HG03457 (cell line): ENCODE measurements around the gene POMP.
"Not testable (repeated sequence)": the region's sequence is repeated elsewhere in the genome, so short reads cannot be mapped to it uniquely, and the experiment has no call there.

ENCODE experiments used
- ATAC-seq: cut with Tn5 transposase; IDR thresholded peaks from one replicate; pipeline ENCODE4 v1.9.1; 2021; ENCODE audit warnings: moderate number of reproducible peaks; ENCODE audit not compliant: unreplicated experiment

POMP gene

GRCh38 chr13:28637714-28638355 is 21.1 kb upstream of the POMP start:
- ATAC-seq, result no peak

- ATAC-seq, result no peak
Measured at GRCh38 chr13:28638756-28639155, 20.2 kb upstream of the POMP start.

- ATAC-seq, result no peak
Measured at GRCh38 chr13:28640861-28641599, 17.9 kb upstream of the POMP start.

- peak; percentile 73 for ATAC-seq
Measured at GRCh38 chr13:28641600-28641926, 17.4 kb upstream of the POMP start.

- no peak for ATAC-seq
Measured at GRCh38 chr13:28650284-28650683, 8.6 kb upstream of the POMP start.

- no peak for ATAC-seq
Measured at GRCh38 chr13:28651810-28652401, 7.0 kb upstream of the POMP start.

- no peak for ATAC-seq
Measured at GRCh38 chr13:28653111-28653510, 5.8 kb upstream of the POMP start.

GRCh38 chr13:28654276-28654675 is 4.7 kb upstream of the POMP start:
- ATAC-seq, result no peak

- ATAC-seq, result no peak
Measured at GRCh38 chr13:28655561-28655960, 3.4 kb upstream of the POMP start.

- ATAC-seq, result no peak
Measured at GRCh38 chr13:28657784-28658538, 969 bp upstream of the POMP start.

- ATAC-seq, result no peak
Measured at GRCh38 chr13:28658539-28658795, 463 bp upstream of the POMP start.

GRCh38 chr13:28659621-28659970 is 666 bp downstream of the POMP start:
- ATAC-seq, result peak; percentile 31

GRCh38 chr13:28666897-28667488 is 8.1 kb downstream of the POMP start:
- ATAC-seq, result no peak

GRCh38 chr13:28671126-28671792 is 12.3 kb downstream of the POMP start:
- no peak for ATAC-seq

GRCh38 chr13:28678809-28679208 is 19.9 kb downstream of the POMP start:
- ATAC-seq, result no peak

GRCh38 chr13:28679628-28680027 is 20.7 kb downstream of the POMP start:
- no peak for ATAC-seq

- no peak for ATAC-seq
Measured at GRCh38 chr13:28680541-28680940, 21.6 kb downstream of the POMP start.

GRCh38 chr13:28683169-28683568 is 24.2 kb downstream of the POMP start:
- not testable (repeated sequence) for ATAC-seq

- ATAC-seq, result no peak
Measured at GRCh38 chr13:28684257-28684656, 25.3 kb downstream of the POMP start.

GRCh38 chr13:28685114-28685513 is 26.2 kb downstream of the POMP start:
- ATAC-seq, result no peak

- no peak for ATAC-seq
Measured at GRCh38 chr13:28685892-28686291, 27.0 kb downstream of the POMP start.
